CD14-positive monocyte (primary cell): Measurements from ENCODE around the gene TBC1D13. TPM values are rescaled to one million over a fixed set of nuclear protein-coding genes. Genes with fewer than 3 reads are reported as not detected.

Experiments used
- DNase-seq, 3 donors: peaks; one replicate each; pipeline ENCODE4 v3.0.0-alpha.2; 2011 to 2022
- H2AFZ ChIP-seq: 2 replicates; pipeline ENCODE4 v1.6.0; 2012; ENCODE audit warnings: mild to moderate bottlenecking, low read depth, low read length, inconsistent platforms; ENCODE audit not compliant: insufficient read depth, poor library complexity, severe bottlenecking
- H3K27ac ChIP-seq, 2 donors: 1 replicate in 1 of 2; 2 replicates in 1 of 2; pipeline ENCODE4 v1.5.1; 2012 to 2013; ENCODE audit warnings: low read length in 2 of 2, control low read depth in 1 of 2, inconsistent platforms in 1 of 2, low read depth in 1 of 2, mild to moderate bottlenecking in 1 of 2
- H3K27me3 ChIP-seq, 2 donors: one replicate each; pipeline versions ENCODE4 v1.6.0 to v1.6.1; 2011 to 2013; ENCODE audit warnings: low read length in 2 of 2; ENCODE audit not compliant: control insufficient read depth in 2 of 2, insufficient read depth in 2 of 2
- H3K36me3 ChIP-seq, 2 donors: replicated peaks in 1 of 2; 1 replicate in 1 of 2; 2 replicates in 1 of 2; pipeline versions ENCODE4 v1.5.1 to v1.6.1; 2012 to 2013; ENCODE audit warnings: low read length in 2 of 2, control low read depth in 1 of 2, inconsistent platforms in 1 of 2, mild to moderate bottlenecking in 1 of 2; ENCODE audit not compliant: insufficient read depth in 2 of 2, control insufficient read depth in 1 of 2
- H3K4me1 ChIP-seq, 2 donors: 1 replicate in 1 of 2; 2 replicates in 1 of 2; pipeline versions ENCODE4 v1.5.1 to v1.6.1; 2012 to 2013; ENCODE audit warnings: low read length in 2 of 2, control low read depth in 1 of 2, inconsistent platforms in 1 of 2, mild to moderate bottlenecking in 1 of 2, moderate library complexity in 1 of 2; ENCODE audit not compliant: insufficient read depth in 2 of 2, control insufficient read depth in 1 of 2
- H3K4me2 ChIP-seq: replicated peaks from 2 replicates; pipeline ENCODE3; 2012; ENCODE audit warnings: low read length, moderate library complexity, mild to moderate bottlenecking; ENCODE audit not compliant: poor library complexity, severe bottlenecking; ENCODE audit errors: extremely low read depth
- H3K4me3 ChIP-seq, 3 experiments: fragments of 200-600 bp in 1 of 3; sonication (generic) in 1 of 3; replicated peaks in 1 of 3; 1 replicate in 2 of 3; 2 replicates in 1 of 3; pipeline ENCODE4 v1.5.1; 2011 to 2013; ENCODE audit warnings: low read length in 3 of 3, mild to moderate bottlenecking in 3 of 3, control low read depth in 2 of 3, low read depth in 2 of 3, inconsistent platforms in 1 of 3, moderate library complexity in 1 of 3
- H3K79me2 ChIP-seq: 2 replicates; pipeline ENCODE4 v1.6.0; 2012; ENCODE audit warnings: mild to moderate bottlenecking, control low read depth, inconsistent platforms, low read length, moderate library complexity; ENCODE audit not compliant: insufficient read depth
- H3K9ac ChIP-seq: 2 replicates; pipeline ENCODE4 v1.6.0; 2017; ENCODE audit warnings: low read length, mild to moderate bottlenecking; ENCODE audit not compliant: insufficient read depth, poor library complexity, severe bottlenecking
- H3K9me3 ChIP-seq, 2 donors: replicated peaks in 1 of 2; 1 replicate in 1 of 2; 2 replicates in 1 of 2; pipeline versions ENCODE4 v1.5.1 to v1.6.1; 2012 to 2013; ENCODE audit warnings: low read length in 2 of 2, control low read depth in 1 of 2; ENCODE audit not compliant: control insufficient read depth in 1 of 2, insufficient read depth in 1 of 2
- H4K20me1 ChIP-seq: 2 replicates; pipeline ENCODE4 v1.6.0; 2012; ENCODE audit warnings: mild to moderate bottlenecking, low read length, control low read depth, moderate library complexity; ENCODE audit not compliant: insufficient read depth
- H3K27ac Mint-ChIP-seq, 7 donors: one replicate each; pipeline ENCODE4 v1.8.0; 2020; ENCODE audit warnings: mild to moderate bottlenecking in 7 of 7, mixed read lengths in 7 of 7, moderate library complexity in 6 of 7, inconsistent platforms in 2 of 7
- H3K27me3 Mint-ChIP-seq, 3 donors: one replicate each; pipeline ENCODE4 v1.8.0; 2021 to 2022; ENCODE audit warnings: low read depth in 3 of 3, mild to moderate bottlenecking in 3 of 3, mixed read lengths in 3 of 3, moderate library complexity in 3 of 3, inconsistent platforms in 1 of 3
- H3K36me3 Mint-ChIP-seq, 2 donors: one replicate each; pipeline ENCODE4 v1.8.0; 2020; ENCODE audit warnings: mixed read lengths in 2 of 2, inconsistent platforms in 1 of 2, mild to moderate bottlenecking in 1 of 2
- H3K4me1 Mint-ChIP-seq: one replicate; pipeline ENCODE4 v1.8.0; 2020; ENCODE audit warnings: mild to moderate bottlenecking, mixed read lengths
- H3K4me3 Mint-ChIP-seq, 2 donors: one replicate each; pipeline ENCODE4 v1.8.0; 2020; ENCODE audit warnings: mild to moderate bottlenecking in 2 of 2, mixed read lengths in 2 of 2, moderate library complexity in 1 of 2
- H3K9me3 Mint-ChIP-seq, 7 donors: one replicate each; pipeline ENCODE4 v1.8.0; 2020 to 2022; ENCODE audit warnings: mixed read lengths in 7 of 7, mild to moderate bottlenecking in 6 of 7, moderate library complexity in 6 of 7, inconsistent platforms in 2 of 7
- CTCF ChIP-seq: fragments of 200-600 bp; IDR thresholded peaks from one replicate; pipeline ENCODE4 v1.8.0; 2022; ENCODE audit warnings: antibody characterized with exemption, mild to moderate bottlenecking
- WGBS: methylation state at CpG from one replicate; pipeline ENCODE4 v1.1.5; 2013; ENCODE audit warnings: missing lambda C conversion rate; ENCODE audit not compliant: insufficient coverage; 5-methylcytosine and 5-hydroxymethylcytosine counted together
- intact Hi-C, 2 donors: fragments of 100-400 bp; cut with micrococcal nuclease; formaldehyde crosslinking; loops; one replicate each; pipeline versions ENCODE4 v1.15.0 to v1.15.1; 2023
- polyA plus RNA-seq, 3 donors: library from polyadenylated mRNA; depleted of rRNA in 1 of 3; unstranded in 2 of 3; stranded (reverse) in 1 of 3; fragments of 300-500 nt in 2 of 3; fragments of >200 nt in 1 of 3; fragmentation: Illumina TruSeq in 2 of 3; gene quantifications; 1 replicate in 2 of 3; 2 replicates in 1 of 3; pipeline ENCODE4 v1.2.3, GENCODE V29; 2012 to 2021

The TBC1D13 gene
- polyA plus RNA-seq, 3 donors: 9.9 to 16.8 (median 13.8) TPM

GRCh38 chr9:128764361-128764760, 22.7 kb upstream of the TBC1D13 start:
- DNase-seq: no peak
- H3K79me2 ChIP-seq: peaks cover 9% of the 10 kb centered on the region
- H2AFZ ChIP-seq: no peak overlapping the region
- Mint-ChIP-seq H3K36me3 (peaks cover 6 to 22% of the 10 kb centered on the region in 2 donors), H3K4me3 (no peak overlapping the region), H3K9me3 (no peaks in the 10 kb centered on the region), H3K4me1 (peaks cover 5% of the 10 kb centered on the region), H3K27ac (peak overlapping the region in 2 of 7 donors; percentile 33 to 56), H3K27me3 (peaks cover 0 to 2% (median 0%) of the 10 kb centered on the region in 3 donors)
- no peaks in the 10 kb centered on the region for H3K27me3 ChIP-seq
- H4K20me1 ChIP-seq: peaks cover 9% of the 10 kb centered on the region
- H3K27ac ChIP-seq: no peak overlapping the region
- H3K9me3 ChIP-seq: no peaks in the 10 kb centered on the region
- WGBS: 71% methylated on average over 1 of the region's 6 CpGs
- intact Hi-C loops: no loop called here
- TF ChIP-seq CTCF: no peak
- no peak overlapping the region for H3K4me2 ChIP-seq
- no peak overlapping the region for H3K9ac ChIP-seq
- no peaks in the 10 kb centered on the region for H3K4me1 ChIP-seq
- H3K36me3 ChIP-seq: peaks cover 2 to 7% of the 10 kb centered on the region in 2 donors
- H3K4me3 ChIP-seq: no peak overlapping the region

DNA sequence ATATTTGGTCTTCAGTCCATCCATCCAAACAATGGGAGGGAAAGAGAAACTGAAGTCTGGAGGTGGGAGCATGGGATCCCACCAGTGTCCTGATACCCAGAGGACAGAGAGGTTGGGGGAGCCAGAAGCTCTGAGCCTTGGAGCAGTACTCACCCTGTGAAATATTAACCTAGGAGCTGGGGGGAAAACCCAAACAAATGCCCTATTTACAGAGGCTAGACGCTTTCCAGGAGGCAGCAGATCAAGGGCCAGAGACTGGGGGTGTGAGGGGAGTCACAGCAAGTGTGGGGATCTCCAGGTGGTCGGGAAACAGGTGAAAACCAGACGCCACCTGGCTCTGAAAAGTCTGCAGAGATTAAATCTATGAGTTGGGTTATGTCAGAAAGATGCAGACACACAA, 21.6 kb upstream of the TBC1D13 start:
- Mint-ChIP-seq H3K36me3 (peaks cover 6 to 17% of the 10 kb centered on the region in 2 donors), H3K9me3 (no peaks in the 10 kb centered on the region), H3K4me1 (peaks cover 13% of the 10 kb centered on the region), H3K27ac (peak overlapping the region in 1 of 7 donors; percentile 53), H3K4me3 (no peak overlapping the region), H3K27me3 (peaks cover 0 to under 1% (median 0%) of the 10 kb centered on the region in 3 donors)
- H3K9ac ChIP-seq: no peak overlapping the region
- H3K4me3 ChIP-seq: no peak overlapping the region
- WGBS: 87% methylated on average over 2 of the region's 3 CpGs
- peaks cover 1 to 7% of the 10 kb centered on the region in 2 donors for H3K4me1 ChIP-seq
- no peak overlapping the region for H3K27ac ChIP-seq
- intact Hi-C loops: no loop called here
- no peak for DNase-seq
- H3K4me2 ChIP-seq: no peak overlapping the region
- no peaks in the 10 kb centered on the region for H3K9me3 ChIP-seq
- no peak overlapping the region for H2AFZ ChIP-seq
- peaks cover 2 to 7% of the 10 kb centered on the region in 2 donors for H3K36me3 ChIP-seq
- peaks cover 9% of the 10 kb centered on the region for H4K20me1 ChIP-seq
- H3K27me3 ChIP-seq: no peaks in the 10 kb centered on the region
- TF ChIP-seq CTCF: no peak
- H3K79me2 ChIP-seq: peaks cover 18% of the 10 kb centered on the region
